Left ventricle myocardium inferior (tissue), 1 donor: Measurements from ENCODE around the gene STK32A. TPM values are rescaled to one million over a fixed set of nuclear protein-coding genes. Genes with fewer than 3 reads are reported as not detected.

Experiments used
- DNase-seq: peaks from one replicate; pipeline ENCODE4 v3.0.0-alpha.2; 2020
- H3K27ac ChIP-seq: fragments of 200-600 bp; replicated peaks from 2 replicates; pipeline ENCODE4 v1.8.0; 2021
- H3K27me3 ChIP-seq: fragments of 200-600 bp; 2 replicates; pipeline ENCODE4 v1.8.0; 2021; ENCODE audit warnings: low read depth
- H3K36me3 ChIP-seq: fragments of 200-600 bp; 2 replicates; pipeline ENCODE4 v1.8.0; 2021
- H3K4me1 ChIP-seq: fragments of 200-600 bp; 2 replicates; pipeline ENCODE4 v1.8.0; 2021
- H3K4me3 ChIP-seq: fragments of 200-600 bp; 2 replicates; pipeline ENCODE4 v1.8.0; 2021; ENCODE audit warnings: mild to moderate bottlenecking, moderate library complexity
- H3K9me3 ChIP-seq: fragments of 200-600 bp; replicated peaks from 2 replicates; pipeline ENCODE4 v1.8.0; 2021
- intact Hi-C: fragments of 100-400 bp; cut with micrococcal nuclease; formaldehyde crosslinking; loops from one replicate; pipeline ENCODE4 v1.11.0; 2022
- total RNA-seq: library from RNA; stranded (reverse); fragmentation: NEBNext Ultra II Directional; extraction: Animal tissue kit (Norgen Biotek cat#: 25700); gene quantifications from one replicate; pipeline ENCODE4 v1.2.1, GENCODE V29; 2021
- TF ChIP-seq, protein P1 (sequence below): fragments of 200-600 bp; IDR thresholded peaks from 2 replicates; pipeline ENCODE4 v1.8.0; 2021; ENCODE audit warnings: antibody characterized with exemption, mild to moderate bottlenecking, borderline replicate concordance
- donor health status: DM: no; HTN: yes; CAD: no; lungs with severe emphysema.

STK32A gene
- total RNA-seq, 1 donor from 2014 or later, result 0.80 TPM

DNA sequence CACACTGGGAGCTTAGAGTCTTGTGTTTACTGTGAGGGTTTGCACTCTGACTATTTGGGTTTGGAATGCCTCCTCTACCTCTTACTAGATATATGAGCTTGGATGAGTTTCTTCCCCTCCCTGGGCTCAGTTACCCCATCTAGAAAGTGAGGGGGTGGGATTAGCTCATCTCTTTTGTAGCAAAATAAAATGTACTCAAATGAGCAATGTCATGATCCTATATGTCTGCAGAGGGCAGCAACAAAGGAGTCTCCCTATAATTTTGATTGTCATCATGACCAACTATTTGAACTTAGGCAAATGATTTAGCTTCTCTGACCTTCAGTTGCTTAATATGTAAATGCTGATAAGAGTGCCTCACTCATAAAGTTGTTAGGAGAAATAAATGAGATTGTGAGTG lies 166.1 kb downstream of the STK32A start:
- Histone ChIP-seq H3K27me3 (no peaks in the 10 kb centered on the region), H3K9me3 (no peaks in the 10 kb centered on the region), H3K4me1 (peaks cover 38% of the 10 kb centered on the region), H3K27ac (no peak overlapping the region), H3K36me3 (peaks cover 48% of the 10 kb centered on the region), H3K4me3 (no peak overlapping the region)
- TF ChIP-seq, protein P1, sequence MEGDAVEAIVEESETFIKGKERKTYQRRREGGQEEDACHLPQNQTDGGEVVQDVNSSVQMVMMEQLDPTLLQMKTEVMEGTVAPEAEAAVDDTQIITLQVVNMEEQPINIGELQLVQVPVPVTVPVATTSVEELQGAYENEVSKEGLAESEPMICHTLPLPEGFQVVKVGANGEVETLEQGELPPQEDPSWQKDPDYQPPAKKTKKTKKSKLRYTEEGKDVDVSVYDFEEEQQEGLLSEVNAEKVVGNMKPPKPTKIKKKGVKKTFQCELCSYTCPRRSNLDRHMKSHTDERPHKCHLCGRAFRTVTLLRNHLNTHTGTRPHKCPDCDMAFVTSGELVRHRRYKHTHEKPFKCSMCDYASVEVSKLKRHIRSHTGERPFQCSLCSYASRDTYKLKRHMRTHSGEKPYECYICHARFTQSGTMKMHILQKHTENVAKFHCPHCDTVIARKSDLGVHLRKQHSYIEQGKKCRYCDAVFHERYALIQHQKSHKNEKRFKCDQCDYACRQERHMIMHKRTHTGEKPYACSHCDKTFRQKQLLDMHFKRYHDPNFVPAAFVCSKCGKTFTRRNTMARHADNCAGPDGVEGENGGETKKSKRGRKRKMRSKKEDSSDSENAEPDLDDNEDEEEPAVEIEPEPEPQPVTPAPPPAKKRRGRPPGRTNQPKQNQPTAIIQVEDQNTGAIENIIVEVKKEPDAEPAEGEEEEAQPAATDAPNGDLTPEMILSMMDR, result no peak
- intact Hi-C loops, result no loop called here
- no peak for DNase-seq

DNA sequence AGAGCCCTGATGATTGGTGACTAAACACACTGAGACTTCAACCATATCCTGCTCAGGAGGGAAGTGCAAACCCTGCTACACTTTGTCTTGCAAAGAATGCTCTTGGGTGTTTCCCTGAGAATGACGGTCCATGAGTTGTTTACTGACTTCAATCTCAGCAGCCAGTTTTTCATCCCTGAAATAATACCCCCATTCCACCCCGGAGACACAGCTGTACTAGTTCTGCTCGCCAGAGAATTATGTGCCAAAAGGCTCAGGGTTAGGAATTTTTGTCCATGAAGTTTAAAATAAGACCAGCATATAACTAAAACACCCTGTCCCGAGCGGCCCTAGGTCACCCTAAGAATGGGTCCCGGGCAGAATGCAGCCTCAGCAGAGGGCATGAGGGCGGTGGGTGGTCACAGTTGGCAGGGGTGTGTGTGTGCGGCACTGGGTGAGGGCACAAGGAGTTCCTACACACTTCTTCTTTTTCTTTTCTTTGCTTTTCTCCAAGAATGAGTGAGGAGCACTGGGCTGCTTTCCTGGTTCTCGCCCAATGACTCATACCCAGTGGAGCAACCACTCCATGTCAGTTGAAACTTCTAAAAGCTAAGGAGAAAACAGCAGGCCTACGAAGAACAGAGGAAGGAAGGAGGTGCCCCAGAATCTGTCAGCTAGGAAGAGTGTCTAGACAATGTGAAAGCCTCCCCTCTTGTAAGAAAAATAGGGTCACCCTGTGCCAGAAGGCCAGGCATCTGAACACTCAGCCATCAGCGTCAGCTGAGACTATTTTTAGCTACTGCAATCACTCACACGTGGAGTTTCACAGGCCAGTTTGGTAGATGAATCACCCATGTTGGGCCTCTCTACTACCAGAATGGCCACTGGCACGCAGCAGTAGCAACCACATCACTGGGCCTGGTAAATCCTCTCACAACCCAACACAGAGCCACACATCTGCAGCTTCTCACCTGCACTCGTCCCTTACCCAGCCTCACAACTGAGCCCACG lies 169.1 kb downstream of the STK32A start:
- no peak for DNase-seq
- no peaks in the 10 kb centered on the region for H3K27me3 ChIP-seq
- no peaks in the 10 kb centered on the region for H3K9me3 ChIP-seq
- no peak overlapping the region for H3K4me3 ChIP-seq
- TF ChIP-seq, protein P1, result no peak
- H3K36me3 ChIP-seq, result peaks cover 37% of the 10 kb centered on the region
- peak overlapping the region; percentile 85 for H3K27ac ChIP-seq
- intact Hi-C loops, result no loop called here
- peaks cover 58% of the 10 kb centered on the region for H3K4me1 ChIP-seq

DNA sequence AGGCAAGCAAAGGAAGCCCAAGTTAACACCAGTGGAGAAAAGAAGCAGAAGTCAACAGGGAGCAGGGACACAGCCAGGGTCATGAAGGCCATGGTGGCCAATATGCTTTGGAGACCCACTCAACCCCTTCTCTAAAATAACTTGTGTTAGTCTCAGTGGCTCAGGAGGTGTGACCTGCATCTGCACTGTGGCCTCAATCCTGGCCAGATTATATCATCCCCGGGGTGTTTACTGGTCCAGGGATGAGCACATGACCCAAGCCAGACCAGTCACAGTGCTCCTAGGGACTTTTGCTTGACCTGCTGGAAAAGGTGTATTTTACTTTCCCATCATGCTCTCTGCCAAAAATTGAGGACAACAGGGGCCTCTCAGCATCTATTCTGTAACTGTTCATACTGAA lies 169.9 kb downstream of the STK32A start:
- intact Hi-C loops, result no loop called here
- peak overlapping the region; percentile 85 for H3K27ac ChIP-seq
- H3K27me3 ChIP-seq, result no peaks in the 10 kb centered on the region
- peaks cover 32% of the 10 kb centered on the region for H3K36me3 ChIP-seq
- no peak overlapping the region for H3K4me3 ChIP-seq
- TF ChIP-seq, protein P1, result no peak
- no peaks in the 10 kb centered on the region for H3K9me3 ChIP-seq
- no peak for DNase-seq
- H3K4me1 ChIP-seq, result peaks cover 58% of the 10 kb centered on the region

DNA sequence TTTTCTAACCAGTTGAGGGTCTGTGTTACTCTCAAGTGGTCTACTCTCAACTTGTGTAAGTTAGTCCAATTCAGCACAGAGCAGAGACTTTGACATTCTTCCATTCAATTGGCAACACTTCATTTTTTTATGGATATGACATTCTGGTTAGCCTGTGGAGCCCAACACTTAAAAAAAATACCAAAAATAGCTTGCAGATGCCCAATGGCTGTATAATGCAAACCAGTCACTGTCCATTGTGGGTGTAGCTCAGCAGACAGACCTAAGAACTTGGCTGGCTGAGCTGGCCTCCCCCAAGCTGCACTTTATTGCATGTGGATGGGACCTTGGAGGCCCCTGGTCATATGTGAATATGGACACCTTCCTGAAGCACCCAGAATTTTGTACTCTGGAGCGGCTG lies 171.8 kb downstream of the STK32A start:
- intact Hi-C loops, result no loop called here
- DNase-seq, result no peak
- H3K36me3 ChIP-seq, result peaks cover 17% of the 10 kb centered on the region
- no peak overlapping the region for H3K4me3 ChIP-seq
- peak overlapping the region; percentile 20 for H3K27ac ChIP-seq
- no peaks in the 10 kb centered on the region for H3K27me3 ChIP-seq
- TF ChIP-seq, protein P1, result no peak
- peaks cover 66% of the 10 kb centered on the region for H3K4me1 ChIP-seq
- H3K9me3 ChIP-seq, result no peaks in the 10 kb centered on the region

DNA sequence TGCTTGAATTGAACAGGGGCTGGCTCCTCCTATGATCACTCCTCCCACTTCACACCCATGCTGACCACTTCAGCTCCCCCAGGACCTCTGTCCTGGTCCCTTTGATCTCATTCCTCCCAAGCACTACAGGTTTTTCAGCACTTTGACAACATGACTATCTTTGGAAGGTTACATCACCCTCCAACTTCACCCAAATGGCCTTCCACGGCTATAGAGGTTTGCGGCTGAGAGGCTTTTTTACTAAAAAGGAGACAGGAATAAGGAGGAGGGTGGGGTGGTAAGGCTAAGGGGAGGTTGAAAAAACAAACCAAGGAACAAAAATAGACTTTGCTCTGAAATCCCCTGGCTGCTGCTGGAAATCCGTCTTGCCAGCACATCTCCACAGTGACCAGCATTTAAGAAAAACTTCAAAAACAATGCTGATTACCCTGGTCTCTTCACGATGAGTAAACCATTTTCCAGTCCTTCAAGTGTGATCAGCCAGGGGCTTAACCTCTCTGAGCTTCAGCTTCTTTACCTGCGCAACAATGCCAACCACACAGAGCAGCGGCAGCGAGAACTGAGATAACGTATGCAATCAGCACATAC lies 172.4 kb downstream of the STK32A start:
- no peak for DNase-seq
- H3K9me3 ChIP-seq, result no peaks in the 10 kb centered on the region
- no peak overlapping the region for H3K4me3 ChIP-seq
- no peaks in the 10 kb centered on the region for H3K27me3 ChIP-seq
- TF ChIP-seq, protein P1, result no peak
- intact Hi-C loops, result no loop called here
- H3K36me3 ChIP-seq, result peaks cover 17% of the 10 kb centered on the region
- H3K4me1 ChIP-seq, result peaks cover 69% of the 10 kb centered on the region
- H3K27ac ChIP-seq, result peak overlapping the region; percentile 20
